HEK293 (cell line): ENCODE measurements around the gene RGR.

Source experiments
- CTCF ChIA-PET: fragments of 350-600 bp; formaldehyde crosslinking; extraction: SDS; loops from one replicate; lab custom pipeline; 2021; ENCODE audit warnings: antibody characterized with exemption; lab: Yijun Ruan, JAX
- POLR2A ChIA-PET: fragments of 300-600 bp; formaldehyde crosslinking; extraction: SDS; loops from one replicate; lab custom pipeline; 2020; ENCODE audit warnings: antibody characterized with exemption, inconsistent platforms; lab: Yijun Ruan, JAX
- H3K27ac ChIP-seq: fragments of 200-500 bp; sonication (Bioruptor generic); 2 replicates; pipeline ENCODE4 v1.5.1; 2014; ENCODE audit warnings: low read depth, low read length, control low read depth, inconsistent platforms; ENCODE audit errors: extremely low read depth
- H3K36me3 ChIP-seq, 2 experiments: fragments of 200-500 bp in 1 of 2; sonication (Bioruptor generic) in 1 of 2; 1 replicate in 1 of 2; 2 replicates in 1 of 2; pipeline ENCODE4 v1.5.1; 2014 to 2017; ENCODE audit warnings: inconsistent platforms in 2 of 2, low read length in 2 of 2; ENCODE audit not compliant: control insufficient read depth in 2 of 2, insufficient read depth in 1 of 2
- H3K4me1 ChIP-seq: fragments of 200-500 bp; sonication (Bioruptor generic); 2 replicates; pipeline ENCODE4 v1.5.1; 2014; ENCODE audit warnings: mild to moderate bottlenecking, low read length, inconsistent platforms; ENCODE audit not compliant: control insufficient read depth, insufficient read depth
- H3K4me3 ChIP-seq: 2 replicates; pipeline ENCODE4 v1.5.1; 2011; ENCODE audit warnings: low read depth, mild to moderate bottlenecking, control low read depth, low read length, moderate library complexity
- H3K9me3 ChIP-seq: fragments of 200-500 bp; sonication (Bioruptor generic); 2 replicates; pipeline ENCODE4 v1.5.1; 2014; ENCODE audit warnings: low read depth, low read length, inconsistent platforms; ENCODE audit not compliant: control insufficient read depth, insufficient read depth
- GLI4 ChIP-seq: fragments of 450-650 bp; formaldehyde crosslinking; IDR thresholded peaks from 2 replicates; pipeline ENCODE4 v1.5.1; 2016; ENCODE audit warnings: missing biosample characterization, missing genetic modification characterization
- GLIS2 ChIP-seq: fragments of 450-650 bp; formaldehyde crosslinking; IDR thresholded peaks from 2 replicates; pipeline ENCODE4 v1.5.1; 2016; ENCODE audit warnings: missing biosample characterization, missing genetic modification characterization
- HIC1 ChIP-seq: fragments of 450-650 bp; formaldehyde crosslinking; IDR thresholded peaks from 2 replicates; pipeline ENCODE4 v1.5.1; 2016; ENCODE audit warnings: missing biosample characterization, missing genetic modification characterization
- PBX3 ChIP-seq: sonication (generic); formaldehyde crosslinking; IDR thresholded peaks from 2 replicates; pipeline ENCODE4 v1.8.1; 2022; ENCODE audit warnings: mild to moderate bottlenecking, moderate library complexity, missing genetic modification reagents
- REPIN1 ChIP-seq: fragments of 450-650 bp; formaldehyde crosslinking; IDR thresholded peaks from 2 replicates; pipeline ENCODE4 v1.5.1; 2017; ENCODE audit warnings: missing biosample characterization, missing genetic modification characterization, low read depth
- SCRT1 ChIP-seq: fragments of 450-650 bp; formaldehyde crosslinking; IDR thresholded peaks from 2 replicates; pipeline ENCODE4 v1.5.1; 2016; ENCODE audit warnings: missing biosample characterization, missing genetic modification characterization, borderline replicate concordance
- ZBTB11 ChIP-seq: fragments of 450-650 bp; formaldehyde crosslinking; conservative IDR thresholded peaks from 2 replicates; pipeline ENCODE4 v1.5.1; 2016; ENCODE audit warnings: low read depth, missing biosample characterization, missing genetic modification characterization
- ZBTB49 ChIP-seq: fragments of 450-650 bp; formaldehyde crosslinking; IDR thresholded peaks from 2 replicates; pipeline ENCODE4 v1.5.1; 2016; ENCODE audit warnings: missing biosample characterization, missing genetic modification characterization, low read depth
- ZNF121 ChIP-seq: fragments of 450-650 bp; formaldehyde crosslinking; IDR thresholded peaks from 2 replicates; pipeline ENCODE4 v1.5.1; 2016; ENCODE audit warnings: missing biosample characterization, missing genetic modification characterization
- ZNF155 ChIP-seq: fragments of 450-650 bp; formaldehyde crosslinking; IDR thresholded peaks from 2 replicates; pipeline ENCODE4 v1.5.1; 2016; ENCODE audit warnings: missing biosample characterization, missing genetic modification characterization
- ZNF184 ChIP-seq: fragments of 450-650 bp; IDR thresholded peaks from 2 replicates; pipeline ENCODE4 v1.5.1; 2018; ENCODE audit warnings: missing biosample characterization, mild to moderate bottlenecking, missing genetic modification characterization
- ZNF362 ChIP-seq: fragments of 450-650 bp; formaldehyde crosslinking; IDR thresholded peaks from 2 replicates; pipeline ENCODE4 v1.5.1; 2016; ENCODE audit warnings: missing biosample characterization, missing genetic modification characterization
- ZNF398 ChIP-seq: fragments of 450-650 bp; formaldehyde crosslinking; IDR thresholded peaks from 2 replicates; pipeline ENCODE4 v1.5.1; 2017; ENCODE audit warnings: missing biosample characterization, missing genetic modification characterization
- ZNF449 ChIP-seq: fragments of 450-650 bp; formaldehyde crosslinking; IDR thresholded peaks from 2 replicates; pipeline ENCODE4 v1.5.1; 2017; ENCODE audit warnings: missing biosample characterization, mild to moderate bottlenecking, missing genetic modification characterization, moderate library complexity
- ZNF521 ChIP-seq: fragments of 450-650 bp; formaldehyde crosslinking; IDR thresholded peaks from 2 replicates; pipeline ENCODE4 v1.5.1; 2017; ENCODE audit warnings: missing biosample characterization, mild to moderate bottlenecking, missing genetic modification characterization
- ZNF610 ChIP-seq: fragments of 450-650 bp; formaldehyde crosslinking; IDR thresholded peaks from 2 replicates; pipeline ENCODE4 v1.5.1; 2016; ENCODE audit warnings: missing biosample characterization, missing genetic modification characterization, borderline replicate concordance
- ZNF639 ChIP-seq: fragments of 450-650 bp; formaldehyde crosslinking; IDR thresholded peaks from 2 replicates; pipeline ENCODE4 v1.5.1; 2016; ENCODE audit warnings: missing biosample characterization, missing genetic modification characterization
- ZNF791 ChIP-seq: fragments of 450-650 bp; formaldehyde crosslinking; IDR thresholded peaks from 2 replicates; pipeline ENCODE4 v1.5.1; 2016; ENCODE audit warnings: missing biosample characterization, missing genetic modification characterization

Gene RGR

GRCh38 chr10:84235096-84235495, 9.8 kb upstream of the RGR start (continued):
- TF ChIP-seq ZNF362 (tag by site-specific recombination): no peak
- no peak for TF ChIP-seq GLI4 (tag by site-specific recombination)
- no peak for TF ChIP-seq ZNF610
- TF ChIP-seq ZBTB11 (tag by site-specific recombination): no peak
- TF ChIP-seq ZNF791: no peak
- TF ChIP-seq, all 188 proteins: peak for 0

GRCh38 chr10:84236807-84237198, 8.1 kb upstream of the RGR start:
- CTCF ChIA-PET: interaction anchor here (0.6 to 0.8 kb wide), 2 partner anchors 32 to 40 kb away, joined by 3 read pairs; no protein-coding TSS in a partner anchor
- no peaks in the 10 kb centered on the region for H3K9me3 ChIP-seq
- H3K36me3 ChIP-seq: no peaks in the 10 kb centered on the region
- H3K4me1 ChIP-seq: no peaks in the 10 kb centered on the region
- H3K4me3 ChIP-seq: no peak overlapping the region
- no peak overlapping the region for H3K27ac ChIP-seq
- POLR2A ChIA-PET: no interaction called here
- TF ChIP-seq ZNF121 (tag by site-specific recombination) (no peak), ZBTB49 (tag by site-specific recombination) (no peak), REPIN1 (no peak), ZNF398 (no peak), HIC1 (tag by site-specific recombination) (no peak), ZNF521 (tag by site-specific recombination) (no peak), ZNF184 (no peak), ZNF155 (tag by site-specific recombination) (no peak), ZNF449 (tag by site-specific recombination) (no peak), GLIS2 (tag by site-specific recombination) (no peak), SCRT1 (no peak), PBX3 (CRISPR knock-in tag) (no peak), ZNF639 (tag by site-specific recombination) (no peak)
